ENCODE data around the gene FHOD3.

- TF ChIP-seq KDM1A (IDR thresholded peaks at IDR 0.05; ENCODE audit: low read depth) = no peak
- peak; percentile 53 for TF ChIP-seq CTCF (IDR thresholded peaks at IDR 0.05)
- peak; percentile 35 to 55; a peak in 4 of 5 replicates for TF ChIP-seq RAD21 (conservative IDR thresholded peaks at IDR 0.05 in 1 of 2, IDR thresholded peaks at IDR 0.05 in 1 of 2)
- no peak for TF ChIP-seq HDAC2 (IDR thresholded peaks at IDR 0.05)
- TF ChIP-seq BHLHE40 (IDR thresholded peaks at IDR 0.05; ENCODE audit: low read depth, low read length) = no peak
- TF ChIP-seq HMGXB4 (CRISPR knock-in tag; IDR thresholded peaks at IDR 0.05; ENCODE audit: borderline replicate concordance) = no peak
- no peak for TF ChIP-seq CBX2 (IDR thresholded peaks at IDR 0.05; ENCODE audit: borderline replicate concordance, low read depth)
- TF ChIP-seq HOXA7 (CRISPR knock-in tag; IDR thresholded peaks at IDR 0.05) = no peak
Measured at GRCh38 chr18:36572135-36572856, 274.8 kb downstream of the FHOD3 start.
